Stimulated activated CD4-positive, alpha-beta T cell treated with anti-CD3 and anti-CD28 coated beads, Interleukin-1b, Interleukin-23, amount 100 ng/mL, for 1 hour (primary cell): ENCODE data around the gene RNF130.

ENCODE experiments used
- DNase-seq, 2 donors: peaks; one replicate each; pipeline ENCODE4 v3.0.0-alpha.2; 2020; ENCODE audit warnings: low read depth in 2 of 2

The RNF130 gene

DNA sequence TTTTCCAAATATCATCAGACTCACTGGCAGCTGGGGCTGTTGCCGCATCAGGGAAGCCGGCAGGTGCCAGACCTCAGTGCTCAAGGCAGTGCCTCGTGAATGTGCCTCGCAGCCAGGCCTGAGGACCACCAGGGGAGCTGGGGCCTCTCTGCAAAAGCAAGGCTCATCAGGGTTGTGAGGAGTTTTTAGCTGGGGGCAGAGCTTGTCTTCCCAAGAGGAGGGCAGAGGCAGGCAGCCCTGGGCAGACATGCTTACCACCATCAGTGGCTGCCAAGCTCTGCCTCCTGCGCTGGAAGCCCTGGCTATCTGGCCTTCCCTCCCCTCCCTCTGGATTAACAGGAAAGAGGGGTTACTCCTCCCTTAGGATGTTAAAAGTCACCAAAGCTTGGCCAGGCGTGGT lies 155.0 kb downstream of the RNF130 start:
- no peak for DNase-seq

DNA sequence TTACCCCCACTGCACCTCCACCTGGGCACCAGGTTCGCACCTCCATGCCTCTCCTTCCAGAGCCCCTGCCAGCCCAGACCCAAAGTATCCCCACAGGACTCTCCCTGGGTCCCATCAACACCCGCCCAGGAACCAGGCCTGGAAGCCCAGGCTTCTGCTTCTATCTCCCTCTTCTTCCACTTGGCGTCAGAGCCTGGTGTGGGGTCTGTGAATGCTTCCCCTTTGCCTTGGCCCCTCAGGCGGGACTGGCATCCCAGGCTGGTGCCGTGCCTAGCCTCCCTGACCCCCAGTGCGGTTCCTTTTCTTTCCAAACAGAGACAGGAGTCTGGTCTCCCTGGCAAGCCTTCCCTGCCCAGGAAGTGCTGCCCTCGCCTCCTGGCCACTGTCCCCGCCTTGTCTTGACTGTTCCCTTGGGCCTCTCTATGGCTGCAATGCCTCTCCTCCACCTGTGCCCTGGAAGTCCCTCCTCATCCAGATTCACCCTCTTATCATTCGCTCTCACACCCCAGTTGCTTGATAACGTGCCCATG lies 156.1 kb downstream of the RNF130 start:
- no peak for DNase-seq

GRCh38 chr5:179914032-179914755 lies 157.4 kb downstream of the RNF130 start:
- no peak for DNase-seq

DNA sequence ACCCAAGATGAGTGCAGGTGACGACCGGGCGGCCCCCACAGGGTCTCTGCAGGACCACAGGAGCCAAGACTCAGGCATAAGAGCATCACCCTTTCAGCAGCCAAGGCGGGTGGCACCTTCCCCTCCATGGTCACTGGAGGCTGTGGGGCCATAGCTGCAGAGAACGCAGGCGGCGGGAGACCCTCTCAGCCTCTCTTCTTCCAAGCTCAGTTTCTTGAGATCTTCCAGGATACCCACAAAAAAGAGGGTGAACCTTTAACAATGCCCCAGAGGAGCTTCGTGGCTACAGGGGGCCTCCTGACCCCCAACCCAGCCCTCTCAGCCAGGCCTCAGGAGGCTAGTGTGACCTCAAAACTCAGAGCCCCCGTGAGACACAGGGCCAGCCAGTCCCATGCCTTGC lies 158.1 kb downstream of the RNF130 start:
- DNase-seq = no peak

DNA sequence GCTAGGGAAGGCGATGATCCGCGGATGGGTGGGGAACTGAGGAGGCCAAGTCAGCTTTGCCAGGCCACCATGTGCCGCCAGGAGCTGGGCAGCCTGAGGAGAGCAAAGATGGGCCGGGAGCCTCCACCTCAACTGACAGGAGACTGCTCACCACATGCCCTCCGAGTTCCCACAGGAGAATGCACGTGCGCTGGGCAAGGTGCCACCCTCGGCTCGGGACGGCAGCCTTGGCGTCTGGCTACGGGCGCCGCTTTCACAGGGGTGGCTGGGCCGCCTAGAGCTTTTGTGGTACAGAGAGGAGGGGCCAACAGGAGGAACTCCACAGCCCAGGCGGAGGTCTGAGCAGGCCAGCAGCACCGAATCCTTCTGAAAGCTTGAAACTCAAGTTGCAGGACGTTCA lies 158.6 kb downstream of the RNF130 start:
- DNase-seq = no peak

- DNase-seq = no peak
Measured at GRCh38 chr5:179912386-179912785, 159.2 kb downstream of the RNF130 start.

DNA sequence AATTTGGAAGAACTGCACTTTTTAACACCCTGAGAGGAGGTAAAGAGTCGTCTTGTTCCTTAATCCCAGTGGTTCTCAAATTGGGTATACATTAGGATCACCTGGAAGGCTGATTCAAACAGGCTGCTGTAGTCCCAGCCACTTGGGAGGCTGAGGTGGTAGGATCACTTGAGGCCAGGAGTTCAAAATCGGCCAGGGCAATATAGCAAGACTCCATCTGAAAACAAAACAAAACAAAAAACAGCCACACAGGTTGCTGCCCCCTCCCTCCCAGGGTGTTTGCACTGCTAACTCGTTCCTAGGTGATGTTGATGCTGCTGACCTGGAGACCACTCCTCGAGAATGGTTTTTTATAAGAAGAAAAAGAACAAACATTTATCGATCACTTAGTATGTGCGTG lies 162.3 kb downstream of the RNF130 start:
- no peak for DNase-seq

DNA sequence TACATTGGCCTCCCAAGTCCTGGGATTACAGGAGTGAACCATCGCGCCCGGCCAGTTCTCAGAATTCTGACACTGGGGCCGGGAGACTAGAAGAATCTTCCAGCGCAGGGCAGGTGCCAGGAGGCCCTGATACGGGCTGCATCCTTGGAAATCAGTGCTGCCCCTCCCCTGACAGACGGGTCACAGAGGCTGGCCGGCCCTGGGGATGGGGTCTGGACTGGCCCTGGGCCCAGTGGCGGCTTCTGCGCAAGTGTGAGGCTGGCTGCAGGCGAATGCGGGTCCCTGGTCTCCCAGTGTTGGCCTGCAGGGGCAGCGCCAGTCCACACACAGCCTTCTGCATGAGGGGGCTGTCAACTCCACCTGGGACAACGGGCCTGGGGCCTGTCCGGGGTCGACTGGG lies 163.0 kb downstream of the RNF130 start:
- no peak for DNase-seq

GRCh38 chr5:179907556-179908324 lies 163.8 kb downstream of the RNF130 start, which contains the start of gene TBC1D9B:
TSS of gene TBC1D9B (minus strand) at chr5:179907897. CDS start at chr5:179907821, 76 bp downstream.
- peak; percentile 39 for DNase-seq

DNA sequence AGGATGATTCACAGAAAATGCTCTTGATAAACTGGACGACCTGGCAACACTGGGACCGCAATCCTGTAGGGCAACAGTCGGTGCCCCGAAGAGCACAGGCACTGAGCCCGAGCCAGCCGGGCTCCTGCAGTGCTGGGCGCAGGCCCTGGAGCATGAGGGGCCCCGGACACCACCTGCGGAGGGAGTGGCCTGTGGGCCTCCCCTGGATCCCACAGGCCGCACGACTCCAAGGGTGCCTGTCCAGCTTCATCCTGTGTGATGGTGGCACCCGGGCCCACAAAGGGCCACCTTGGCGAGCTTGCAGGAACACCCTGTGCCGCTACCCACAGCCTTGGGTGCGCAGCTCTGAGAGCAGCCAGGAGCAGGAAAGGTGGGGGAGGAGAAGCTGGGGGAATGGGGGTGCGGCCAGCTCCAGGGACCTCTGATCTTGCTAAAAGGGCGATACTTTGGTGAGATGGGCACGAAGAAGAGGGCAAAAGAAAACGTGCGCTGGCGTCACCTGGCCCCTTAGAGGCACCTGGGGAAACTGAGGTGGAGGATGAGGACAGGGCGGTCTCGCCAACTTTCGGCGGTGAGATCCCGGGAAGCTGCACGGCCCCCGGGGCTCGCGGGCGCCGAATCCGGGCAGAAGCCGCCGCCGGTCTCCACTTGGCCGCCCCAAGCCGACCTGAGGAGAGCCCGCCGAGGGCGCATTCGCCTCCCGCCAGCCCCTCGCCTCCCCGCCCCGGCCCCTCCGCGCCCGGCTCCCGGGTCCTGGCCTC lies 164.6 kb downstream of the RNF130 start:
- no peak for DNase-seq

GRCh38 chr5:179906294-179906794 lies 165.2 kb downstream of the RNF130 start:
- DNase-seq = no peak

- no peak for DNase-seq
Measured at GRCh38 chr5:179905161-179905560, 166.4 kb downstream of the RNF130 start.
